ENCODE results near the gene GMEB2. TPM values are rescaled to one million over a fixed set of nuclear protein-coding genes. Genes with fewer than 3 reads are reported as not detected.
"Not testable (repeated sequence)": the region's sequence is repeated elsewhere in the genome, so short reads cannot be mapped to it uniquely, and the experiment has no call there.

GMEB2 gene
- total RNA-seq, 4 donors from 2014 or later, result 6.6 to 12.8 (median 9.2) TPM

- ATAC-seq (ENCODE audit: low FRiP score) (no peak), DNase-seq (ENCODE audit: low spot score) (no peak)
- no peak for TF ChIP-seq CTCF (IDR thresholded peaks at IDR 0.05)
Observed at GRCh38 chr20:63618291-63618980, 8.5 kb downstream of the GMEB2 start.

- DNase-seq (ENCODE audit: low spot score), result no peak
- no peak for ATAC-seq (ENCODE audit: low FRiP score)
- TF ChIP-seq CTCF (IDR thresholded peaks at IDR 0.05), result no peak
Observed at GRCh38 chr20:63617876-63618265, 9.0 kb downstream of the GMEB2 start.

- no peak for TF ChIP-seq CTCF (IDR thresholded peaks at IDR 0.05)
- ATAC-seq (ENCODE audit: low FRiP score) (no peak), DNase-seq (ENCODE audit: low spot score) (no peak)
Observed at GRCh38 chr20:63617092-63617875, 9.6 kb downstream of the GMEB2 start.

- not testable (repeated sequence) for DNase-seq (ENCODE audit: low spot score); ATAC-seq (ENCODE audit: low FRiP score)
Observed at GRCh38 chr20:63613863-63614594, 12.9 kb downstream of the GMEB2 start.

- TF ChIP-seq CTCF (IDR thresholded peaks at IDR 0.05), result no peak
- DNase-seq (ENCODE audit: low spot score) (no peak), ATAC-seq (ENCODE audit: low FRiP score) (no peak)
Observed at GRCh38 chr20:63612276-63612931, 14.5 kb downstream of the GMEB2 start.

GRCh38 chr20:63611646-63612045 lies 15.3 kb downstream of the GMEB2 start:
- ATAC-seq (ENCODE audit: low FRiP score), result no peak
- no peak for TF ChIP-seq CTCF (IDR thresholded peaks at IDR 0.05)
- no peak for DNase-seq (ENCODE audit: low spot score)
